AG04449 (cell line): ENCODE data around the gene SGO2.
"Not testable (repeated sequence)": the region's sequence is repeated elsewhere in the genome, so short reads cannot be mapped to it uniquely, and the experiment has no call there.

ENCODE experiments used
- CTCF ChIA-PET: fragments of 350-600 bp; formaldehyde crosslinking; extraction: SDS; loops from one replicate; lab custom pipeline; 2021; ENCODE audit warnings: antibody characterized with exemption; lab: Yijun Ruan, JAX
- POLR2A ChIA-PET: fragments of 400-600, 350-600 bp; formaldehyde crosslinking; extraction: SDS; loops from one replicate; lab custom pipeline; 2020; ENCODE audit warnings: antibody characterized with exemption, inconsistent platforms; lab: Yijun Ruan, JAX
- DNase-seq: peaks from one replicate; pipeline ENCODE4 v3.0.0-alpha.2; 2010; ENCODE audit warnings: low read depth, low spot score
- H3K4me3 ChIP-seq: 2 replicates; pipeline ENCODE4 v1.5.1; 2011; ENCODE audit warnings: low read depth, mild to moderate bottlenecking, control low read depth, low read length
- CTCF ChIP-seq: IDR thresholded peaks from one replicate; pipeline ENCODE4 v1.5.1; 2011; ENCODE audit warnings: mild to moderate bottlenecking, moderate library complexity, low read length, control low read depth, inconsistent platforms; ENCODE audit not compliant: insufficient read depth; ENCODE audit errors: missing control alignments

Gene SGO2

GRCh38 chr2:200609028-200609614, 83.1 kb downstream of the SGO2 start:
- POLR2A ChIA-PET: no interaction called here
- H3K4me3 ChIP-seq: peak overlapping the region; percentile 13; the same call in 1 of the 2 replicates
- CTCF ChIA-PET: interaction anchor here (1.3 to 2.0 kb wide), 6 partner anchors 8 to 96 kb away, joined by 4 to 6 read pairs (median 5); no protein-coding TSS in a partner anchor
- DNase-seq: peak; percentile 70
- TF ChIP-seq CTCF: no peak

- POLR2A ChIA-PET, H3K4me3 ChIP-seq, DNase-seq: not testable (repeated sequence)
- CTCF ChIA-PET: interaction anchor here (0.8 to 1.9 kb wide), 5 partner anchors 9 to 93 kb away, joined by 3 to 4 read pairs (median 3); partner anchors contain the start of gene AOX1
These were observed 84.2 kb downstream of the SGO2 start for GRCh38 chr2:200610217-200610616.

- CTCF ChIA-PET: interaction anchor here (0.8 to 6.4 kb wide), 6 partner anchors 10 to 109 kb away, joined by 3 to 195 read pairs (median 14); partner anchors contain the start of gene AOX1
- H3K4me3 ChIP-seq: no peak overlapping the region
- DNase-seq: no peak
- no peak for TF ChIP-seq CTCF
- POLR2A ChIA-PET: no interaction called here
These were observed 87.7 kb downstream of the SGO2 start for GRCh38 chr2:200613692-200614091.

GRCh38 chr2:200614249-200614648, 88.2 kb downstream of the SGO2 start:
- ChIA-PET POLR2A (no interaction called here), CTCF (interaction anchor here (0.8 to 6.4 kb wide), 8 partner anchors 11 to 641 kb away, joined by 3 to 195 read pairs (median 8); partner anchors contain the start of gene AOX1)
- TF ChIP-seq CTCF: no peak
- no peak overlapping the region for H3K4me3 ChIP-seq
- no peak for DNase-seq

- peak; percentile 17 for TF ChIP-seq CTCF
- POLR2A ChIA-PET: no interaction called here
- no peak for DNase-seq
- CTCF ChIA-PET: interaction anchor here (1.0 to 6.4 kb wide), 8 partner anchors 10 to 642 kb away, joined by 3 to 195 read pairs (median 8); no protein-coding TSS in a partner anchor
- no peak overlapping the region for H3K4me3 ChIP-seq
These were observed 89.2 kb downstream of the SGO2 start for GRCh38 chr2:200615247-200615646.

GRCh38 chr2:200616193-200616592, 90.2 kb downstream of the SGO2 start:
- no peak for DNase-seq
- TF ChIP-seq CTCF: no peak
- CTCF ChIA-PET: interaction anchor here (1.0 to 6.4 kb wide), 8 partner anchors 10 to 630 kb away, joined by 3 to 195 read pairs (median 7); partner anchors contain the start of gene AOX1
- POLR2A ChIA-PET: interaction anchor here (0.6 kb wide), 1 partner anchor 128 kb away, joined by 3 read pairs; no protein-coding TSS in a partner anchor
- H3K4me3 ChIP-seq: no peak overlapping the region
